Cerebellar nuclear complex (tissue), 1 donor: ENCODE data around the gene GDNF.
"Not testable (repeated sequence)": the region's sequence is repeated elsewhere in the genome, so short reads cannot be mapped to it uniquely, and the experiment has no call there.

Experiments used
- DNase-seq, 2 experiments: peaks; one replicate each; lab custom pipeline; 2025; lab: John Stamatoyannopoulos, UW

Gene GDNF

GRCh38 chr5:37839407-37840052 lies at the start of gene GDNF:
TSS of gene GDNF (minus strand) at chr5:37840041. CDS start at chr5:37834796, 5,245 bp downstream.
- DNase-seq, result no peak

GRCh38 chr5:37888476-37888875 lies 48.6 kb upstream of the GDNF start:
- no peak for DNase-seq

GRCh38 chr5:37886242-37886905 lies 46.5 kb upstream of the GDNF start:
- no peak for DNase-seq

GRCh38 chr5:37882636-37883035 lies 42.8 kb upstream of the GDNF start:
- no peak for DNase-seq

- DNase-seq, result no peak
Observed at GRCh38 chr5:37881359-37881758, 41.5 kb upstream of the GDNF start.

GRCh38 chr5:37876943-37877342 lies 37.1 kb upstream of the GDNF start:
- DNase-seq, result no peak

- DNase-seq, result no peak
Observed at GRCh38 chr5:37876245-37876644, 36.4 kb upstream of the GDNF start.

- DNase-seq, result no peak
Observed at GRCh38 chr5:37875051-37875787, 35.4 kb upstream of the GDNF start.

GRCh38 chr5:37873988-37874387 lies 34.1 kb upstream of the GDNF start:
- DNase-seq, result no peak

- no peak for DNase-seq
Observed at GRCh38 chr5:37871023-37871815, 31.4 kb upstream of the GDNF start.

- DNase-seq, result no peak
Observed at GRCh38 chr5:37869216-37869615, 29.4 kb upstream of the GDNF start.

GRCh38 chr5:37867654-37868053 lies 27.8 kb upstream of the GDNF start:
- DNase-seq, result no peak

GRCh38 chr5:37862907-37863306 lies 23.1 kb upstream of the GDNF start:
- not testable (repeated sequence) for DNase-seq

- no peak for DNase-seq
Observed at GRCh38 chr5:37860206-37860605, 20.4 kb upstream of the GDNF start.

- no peak for DNase-seq
Observed at GRCh38 chr5:37859805-37860204, 20.0 kb upstream of the GDNF start.

GRCh38 chr5:37858250-37858649 lies 18.4 kb upstream of the GDNF start:
- no peak for DNase-seq

GRCh38 chr5:37857696-37858095 lies 17.9 kb upstream of the GDNF start:
- no peak for DNase-seq

GRCh38 chr5:37855438-37855837 lies 15.6 kb upstream of the GDNF start:
- DNase-seq, result no peak

- no peak for DNase-seq
Observed at GRCh38 chr5:37851305-37851704, 11.5 kb upstream of the GDNF start.

- no peak for DNase-seq
Observed at GRCh38 chr5:37850226-37850865, 10.5 kb upstream of the GDNF start.

GRCh38 chr5:37849641-37850040 lies 9.8 kb upstream of the GDNF start:
- no peak for DNase-seq

GRCh38 chr5:37847978-37848425 lies 8.2 kb upstream of the GDNF start:
- no peak for DNase-seq
